NCI-H2227 (cell line): ENCODE measurements around the gene OSBPL3.
"Not testable (repeated sequence)": the region's sequence is repeated elsewhere in the genome, so short reads cannot be mapped to it uniquely, and the experiment has no call there.

Experiments
- DNase-seq: peaks from one replicate; lab custom pipeline; 2025; ENCODE audit not compliant: unreplicated experiment; lab: John Stamatoyannopoulos, UW

Gene OSBPL3

DNA sequence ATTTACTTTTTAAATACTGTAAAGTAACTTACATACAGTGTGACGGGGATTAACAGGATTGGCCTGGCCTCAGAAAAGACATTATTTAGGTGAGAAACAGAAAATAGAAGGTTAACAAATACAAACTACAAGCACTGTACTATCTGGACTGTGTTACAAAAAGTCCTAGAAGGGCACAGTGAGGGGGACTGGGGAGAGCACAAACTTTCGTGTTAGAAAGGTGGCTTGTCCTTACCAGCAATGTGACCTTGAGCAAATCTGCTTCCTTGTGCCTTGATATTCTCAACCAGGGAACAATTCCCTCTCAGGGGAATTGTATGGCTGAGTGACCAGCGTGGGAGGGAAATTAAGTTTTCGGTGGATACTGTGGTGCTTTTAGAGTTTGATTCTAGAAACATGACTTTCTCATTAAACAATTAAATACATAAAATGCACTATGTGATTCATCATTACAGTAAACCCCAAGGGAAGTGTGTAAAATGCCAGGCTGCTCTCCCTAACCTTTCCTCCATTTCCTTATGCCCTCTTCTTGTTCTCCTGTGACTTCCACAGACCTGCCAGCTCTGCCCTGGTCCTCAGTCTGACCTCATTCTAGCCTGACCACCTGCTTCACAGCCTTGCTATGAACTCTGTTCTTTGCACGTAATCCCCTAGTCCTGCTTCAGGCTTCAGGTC is 57.7 kb downstream of the OSBPL3 start:
- no peak for DNase-seq

DNA sequence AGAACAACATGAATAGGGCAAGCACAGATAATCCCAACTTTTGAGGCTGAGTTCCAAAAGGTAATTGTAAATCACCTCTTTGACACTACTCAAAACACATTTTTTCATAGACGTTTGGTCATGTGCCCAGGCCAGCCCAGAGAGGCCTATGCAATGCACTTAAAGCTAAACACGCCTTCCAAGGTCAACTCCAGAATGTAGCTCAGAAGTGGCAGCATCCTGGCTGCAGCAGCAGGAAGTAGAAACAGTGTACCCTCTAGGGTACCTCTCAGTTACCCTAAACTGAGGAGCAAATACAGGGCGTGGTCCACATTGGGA is 58.7 kb downstream of the OSBPL3 start:
- no peak for DNase-seq

DNA sequence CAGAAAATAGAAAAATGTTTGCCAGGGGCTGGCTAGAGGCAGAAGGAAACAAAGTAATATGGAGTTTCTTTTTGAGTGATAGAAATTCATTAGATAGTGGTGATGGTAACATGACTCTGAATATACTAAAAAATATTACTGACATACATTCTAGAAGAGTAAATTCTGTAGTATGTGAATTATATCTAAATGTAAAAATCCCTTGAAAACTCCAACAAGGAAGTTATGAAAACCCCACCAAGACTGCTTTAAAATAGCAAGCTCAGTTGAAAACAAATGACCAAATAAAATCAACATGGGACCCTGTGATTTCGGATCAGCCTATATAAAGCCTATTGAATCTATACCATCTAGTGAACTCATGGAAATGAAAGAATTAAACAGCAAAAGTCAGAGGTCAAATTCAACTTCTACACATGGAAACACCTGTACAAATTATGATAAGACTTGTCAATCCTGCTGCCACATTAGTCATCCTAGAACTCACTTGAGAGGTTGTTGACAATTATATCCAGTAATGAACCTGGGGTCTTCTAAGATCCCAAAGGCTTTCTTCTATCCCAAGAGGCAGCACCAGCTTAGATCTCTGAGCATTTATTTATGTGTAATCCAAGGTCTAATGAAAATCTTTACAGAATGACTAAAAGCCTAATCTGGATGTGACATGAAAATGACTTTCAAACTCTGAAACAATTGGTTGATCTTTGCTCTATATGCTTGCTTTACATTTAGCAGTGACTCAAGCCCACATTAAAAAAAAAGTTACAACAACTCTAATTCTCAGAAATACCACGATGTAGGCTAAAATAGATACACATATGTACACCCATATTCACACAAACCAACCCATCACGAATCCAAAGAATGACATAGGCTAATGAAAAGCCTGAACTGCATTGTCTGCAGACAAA is 59.3 kb downstream of the OSBPL3 start:
- no peak for DNase-seq

DNA sequence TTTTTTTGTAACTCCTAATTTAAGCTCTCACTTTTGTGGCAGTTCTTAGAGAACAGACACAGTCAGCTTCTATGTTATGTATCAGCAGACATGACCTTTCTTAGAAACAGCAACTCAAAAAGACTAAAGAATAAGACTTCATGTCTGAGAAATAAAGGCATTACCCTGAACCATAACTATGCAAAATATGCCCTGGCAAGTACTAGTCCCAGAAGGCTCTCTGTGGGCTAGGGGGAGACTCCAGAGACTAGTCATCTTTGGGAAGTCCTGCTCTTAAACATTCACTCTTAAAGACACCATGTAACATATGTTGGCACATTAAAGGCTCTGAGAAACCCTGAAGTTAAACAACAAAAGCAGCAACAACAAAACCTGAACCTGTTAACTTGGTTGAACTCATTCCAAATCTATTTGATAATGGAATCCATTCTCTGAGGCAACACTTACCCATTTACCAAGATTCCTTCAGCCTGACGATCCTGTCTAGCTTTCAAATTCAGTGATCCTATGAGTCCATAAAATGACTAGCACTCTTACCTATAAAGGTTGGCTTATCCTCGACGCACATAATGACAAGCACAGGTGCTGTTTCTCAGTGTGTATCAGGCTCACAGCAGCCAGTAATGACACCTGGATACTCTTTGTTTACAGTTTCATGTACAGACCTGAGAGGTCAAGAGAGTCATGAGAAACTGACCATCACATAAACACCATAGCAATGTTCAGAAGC is 62.3 kb downstream of the OSBPL3 start:
- no peak for DNase-seq

DNA sequence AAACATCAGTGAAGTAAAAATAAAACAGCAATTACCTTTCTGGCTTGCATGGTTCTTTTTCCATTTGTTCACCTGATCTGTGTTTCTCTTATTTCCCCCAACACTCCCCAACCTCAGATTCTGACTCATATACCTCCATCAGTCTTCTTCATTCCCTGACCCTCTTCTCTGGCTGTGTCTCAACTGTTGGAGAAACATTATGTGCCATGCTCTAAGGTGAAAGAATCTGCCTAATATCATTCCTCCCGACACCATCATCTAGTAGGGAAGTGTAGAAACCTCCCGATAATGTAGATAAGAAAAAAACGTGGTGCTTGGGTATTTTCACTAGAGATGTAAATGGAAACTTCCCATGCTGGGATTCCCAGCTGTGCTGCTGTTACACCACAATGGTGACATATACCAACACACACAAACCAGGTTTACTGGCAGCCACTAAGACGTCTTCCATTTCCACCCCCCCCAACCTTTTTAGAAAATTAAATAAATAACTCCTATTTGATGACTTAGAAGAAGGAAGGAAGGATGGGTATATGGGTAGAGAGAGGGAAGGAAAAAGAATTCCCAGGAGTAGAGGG is 63.4 kb downstream of the OSBPL3 start:
- DNase-seq = no peak

DNA sequence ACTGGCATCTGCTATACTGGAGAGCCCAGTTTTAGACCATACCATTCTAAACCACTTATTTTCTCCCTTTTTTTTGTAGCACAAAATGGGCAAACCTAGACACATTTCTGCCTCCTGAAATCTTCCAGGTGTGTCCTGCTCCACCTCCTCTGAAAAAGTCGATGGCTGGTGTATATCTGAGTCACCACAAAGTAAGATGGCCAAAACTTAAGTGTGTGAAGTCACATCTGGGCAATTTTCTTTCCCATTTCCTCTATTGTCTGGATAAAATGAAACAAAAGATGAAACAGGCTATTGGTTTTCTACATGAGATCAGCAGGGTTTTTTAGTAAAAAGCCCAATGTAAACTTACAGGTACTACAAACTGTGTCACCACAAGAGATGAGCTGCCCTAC is 65.5 kb downstream of the OSBPL3 start:
- DNase-seq = no peak

DNA sequence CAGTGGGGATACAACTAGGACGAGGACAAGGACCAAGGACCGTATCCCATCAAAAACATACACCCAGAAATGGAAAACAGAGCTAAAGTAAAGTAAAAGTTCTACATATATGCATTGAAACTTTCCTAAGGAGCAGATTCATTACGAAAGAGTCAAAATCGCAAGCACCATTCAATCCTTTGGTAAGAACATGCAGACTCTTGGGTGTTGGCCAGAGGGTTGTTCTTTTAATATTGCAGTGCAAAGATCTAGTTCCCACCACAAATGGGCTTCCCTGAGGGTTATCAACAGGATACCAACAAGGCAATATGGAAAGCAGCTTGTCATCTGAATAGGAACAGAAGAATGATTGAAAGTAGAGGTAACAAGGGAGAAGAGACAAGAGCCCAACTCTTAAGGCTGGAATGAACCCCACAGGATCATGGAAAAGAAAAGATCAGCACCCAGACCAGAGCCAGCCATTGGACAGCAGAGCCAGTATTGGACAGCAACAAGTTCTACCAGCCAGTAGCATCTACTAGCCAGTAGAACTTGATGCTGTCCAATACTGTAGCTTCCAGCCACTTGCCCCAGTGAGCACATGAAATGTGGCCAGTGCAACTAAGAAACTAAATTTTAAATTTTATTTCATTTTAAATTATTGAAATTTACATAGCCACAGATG is 66.0 kb downstream of the OSBPL3 start:
- DNase-seq = no peak

DNA sequence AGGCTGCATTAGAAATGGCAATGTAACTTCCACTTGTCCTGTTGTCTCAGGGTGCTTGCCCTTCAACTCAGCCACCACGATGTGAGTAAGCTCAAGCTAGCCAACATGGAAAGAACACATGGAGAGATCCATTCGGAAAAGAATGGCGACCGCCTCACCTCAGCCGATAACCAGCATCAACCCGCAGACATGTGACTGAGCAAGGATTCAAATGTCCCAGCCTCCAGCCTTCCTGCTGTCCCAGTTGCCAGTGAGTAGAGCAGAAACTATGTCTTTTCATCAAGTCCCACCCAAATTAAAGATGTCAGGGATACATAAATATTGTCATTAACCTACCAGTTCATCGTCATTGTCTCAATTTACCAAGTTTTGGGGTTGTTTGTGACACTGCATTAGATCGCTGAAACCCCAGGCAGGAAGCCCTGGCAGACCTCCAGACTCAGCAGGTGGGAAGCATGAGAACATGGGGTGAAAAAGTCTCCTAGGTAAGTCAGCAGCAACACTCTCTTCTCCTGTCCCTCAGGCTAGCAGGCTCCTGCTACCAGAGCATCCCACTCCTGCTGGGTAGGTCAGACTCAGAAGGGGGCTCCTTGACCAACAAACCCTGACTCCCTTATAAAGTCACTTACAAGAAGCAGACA is 67.0 kb downstream of the OSBPL3 start:
- DNase-seq = no peak

DNA sequence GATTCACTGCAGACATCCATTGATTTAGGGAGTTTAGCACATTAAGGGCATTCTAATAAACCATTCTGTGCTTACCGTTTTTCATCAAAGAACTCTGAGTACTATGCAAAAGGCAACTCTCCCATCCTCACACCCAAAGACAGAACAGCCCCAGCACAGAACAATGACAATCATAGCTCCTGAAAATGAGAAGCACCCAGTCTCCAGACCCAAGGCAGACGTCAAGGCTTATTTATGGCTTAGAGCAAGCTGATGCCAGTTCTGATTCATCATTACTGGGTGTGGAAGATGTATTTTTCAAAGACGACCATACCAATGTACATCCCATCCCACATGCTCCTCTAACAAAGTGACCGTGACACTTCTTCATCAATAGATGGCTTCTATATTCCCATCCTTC is 67.6 kb downstream of the OSBPL3 start:
- DNase-seq = no peak

DNA sequence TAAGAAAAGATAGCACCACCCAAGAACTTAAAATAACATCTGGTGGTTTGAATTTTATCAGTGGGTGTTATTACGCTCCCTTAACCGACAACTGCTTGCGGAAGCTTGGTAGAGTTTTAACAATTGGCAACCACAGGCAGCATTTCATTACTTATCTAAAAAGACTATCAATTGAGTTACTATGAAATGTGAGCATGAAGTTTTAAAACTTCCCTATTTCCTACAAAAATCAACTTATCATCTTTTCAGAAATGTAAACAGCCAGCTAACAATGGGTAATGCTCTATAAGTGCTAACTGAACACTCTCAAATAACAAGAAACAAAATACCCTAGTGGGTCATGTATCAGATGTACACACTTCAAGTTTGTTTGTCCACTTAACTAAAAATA is 68.8 kb downstream of the OSBPL3 start:
- no peak for DNase-seq

DNA sequence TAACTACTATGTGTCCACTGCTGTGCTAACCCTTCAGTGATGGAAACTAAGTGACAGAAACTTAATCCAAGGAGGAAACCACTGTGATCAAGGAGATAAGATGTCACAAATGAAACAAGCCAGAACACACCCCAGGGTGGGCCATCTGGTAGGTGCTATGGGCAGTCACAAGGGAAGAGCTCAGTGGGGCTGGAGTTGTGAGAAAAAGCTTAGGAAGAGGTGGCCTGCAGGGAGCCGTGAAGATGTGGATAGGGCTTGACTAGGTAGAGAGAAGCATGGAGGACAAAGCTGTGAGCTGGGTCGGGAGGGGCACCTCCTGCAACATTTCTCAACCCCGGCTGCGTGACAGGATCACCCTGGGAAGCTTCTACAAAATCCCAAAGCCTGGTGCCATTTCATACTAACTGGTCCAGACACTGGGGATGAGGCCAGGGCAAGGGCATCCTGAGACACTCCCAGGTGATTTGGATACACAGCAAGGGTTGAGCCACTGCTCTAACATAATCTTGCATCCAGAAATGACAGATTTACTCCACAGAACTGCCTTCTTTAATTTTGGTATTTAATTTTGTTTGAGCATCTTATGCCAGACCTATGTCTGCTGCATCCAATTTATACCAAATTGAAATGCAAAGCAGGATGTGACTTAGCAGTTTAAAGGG is 69.3 kb downstream of the OSBPL3 start:
- DNase-seq = no peak

DNA sequence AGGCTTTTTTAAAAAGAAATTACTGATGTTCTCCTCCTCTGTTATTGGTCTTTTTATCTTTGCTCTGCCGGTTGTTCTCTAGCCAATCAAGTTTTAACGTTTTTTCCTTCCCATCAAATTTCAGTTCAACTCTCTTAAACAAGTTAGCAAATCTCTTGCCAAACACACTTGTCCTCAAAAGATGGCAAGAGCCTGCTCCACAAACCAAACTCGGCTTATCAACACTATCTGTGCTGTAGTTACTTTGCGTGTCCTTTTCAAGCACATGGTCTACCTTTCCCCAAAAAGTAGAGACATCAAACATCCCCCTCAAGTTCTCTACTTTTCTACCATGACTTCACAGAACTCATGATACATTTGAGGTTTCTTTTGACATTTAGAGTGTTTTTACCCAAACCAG is 71.3 kb downstream of the OSBPL3 start:
- DNase-seq = no peak

DNA sequence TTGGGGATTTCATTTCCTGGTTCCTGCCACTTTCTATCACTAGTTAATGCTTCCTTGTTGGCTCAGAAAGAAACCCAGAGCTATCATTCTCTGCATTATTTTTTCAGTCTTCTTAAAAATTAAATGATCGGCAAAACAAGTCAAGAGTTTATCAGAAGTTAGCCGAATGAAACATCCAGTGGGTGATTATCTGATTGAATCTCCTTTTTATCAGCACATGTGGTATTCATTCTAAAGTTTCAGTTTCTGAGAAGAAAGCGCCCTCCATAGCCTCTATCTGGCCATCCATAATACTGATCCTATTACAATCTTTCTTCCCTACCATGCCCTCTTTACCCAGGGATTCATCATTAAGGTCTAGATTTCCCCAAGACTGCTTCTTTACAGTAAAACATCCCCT is 71.8 kb downstream of the OSBPL3 start:
- no peak for DNase-seq

DNA sequence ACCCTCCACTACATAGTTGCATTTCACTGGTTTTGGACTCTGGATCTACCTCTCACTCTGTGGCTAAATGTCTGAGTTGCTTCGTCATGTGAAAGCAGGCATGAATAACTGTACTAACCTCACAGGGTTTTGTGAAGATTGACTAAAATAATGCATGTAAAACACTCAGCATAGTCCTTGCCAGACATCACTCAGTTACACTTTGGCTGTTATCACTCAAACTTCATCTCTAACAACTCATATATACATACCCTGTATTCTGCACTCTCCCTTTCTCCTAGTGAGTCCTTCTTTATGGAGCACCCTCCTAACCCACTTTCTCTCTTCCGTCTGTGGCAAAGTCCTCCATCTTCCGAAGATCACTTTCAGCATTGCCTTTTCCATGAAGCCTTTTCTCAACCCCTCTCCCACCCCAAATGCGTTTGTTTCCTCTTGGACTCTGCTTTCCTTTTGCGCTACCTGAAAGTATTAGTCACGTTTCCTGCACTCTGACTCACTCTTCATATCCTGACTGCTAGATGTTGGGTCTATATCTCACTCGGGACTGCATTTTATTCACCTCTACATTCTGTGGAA is 72.6 kb downstream of the OSBPL3 start:
- no peak for DNase-seq

DNA sequence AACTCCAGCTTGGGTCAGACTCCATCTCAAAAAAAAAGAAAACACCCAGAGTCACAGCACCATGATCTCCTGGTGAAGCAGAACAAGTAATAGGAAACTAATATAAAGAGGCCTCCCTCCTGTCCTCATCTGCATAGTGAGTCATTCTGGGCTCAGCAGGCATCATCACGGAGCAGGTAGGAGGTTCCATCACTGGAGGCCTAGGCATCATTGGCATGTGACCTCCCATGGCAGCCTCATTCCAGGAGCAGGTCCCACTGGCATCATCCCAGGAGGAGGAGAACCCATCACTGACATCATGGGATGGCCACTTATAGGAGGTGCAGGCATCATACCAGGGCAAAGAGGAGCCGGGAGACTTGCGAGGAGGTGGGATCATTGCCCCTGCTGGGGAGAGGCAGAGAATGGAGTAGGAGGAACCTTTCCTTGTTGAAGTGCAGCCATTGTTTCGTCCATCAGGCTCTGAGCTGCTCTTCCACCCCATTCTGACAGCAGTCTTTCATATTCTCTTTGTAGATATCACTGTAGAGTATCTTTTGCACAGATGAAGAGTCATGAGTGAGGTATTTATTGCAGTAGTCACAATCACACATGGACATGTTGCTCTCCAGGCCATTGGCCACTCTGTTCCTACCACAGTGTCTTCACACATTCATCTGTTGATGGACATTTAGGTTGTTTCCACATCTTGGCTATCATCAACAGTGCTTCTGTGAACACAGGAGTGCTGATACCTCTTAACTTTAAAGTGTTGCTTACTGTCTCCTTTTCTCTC is 73.8 kb downstream of the OSBPL3 start:
- DNase-seq = no peak

DNA sequence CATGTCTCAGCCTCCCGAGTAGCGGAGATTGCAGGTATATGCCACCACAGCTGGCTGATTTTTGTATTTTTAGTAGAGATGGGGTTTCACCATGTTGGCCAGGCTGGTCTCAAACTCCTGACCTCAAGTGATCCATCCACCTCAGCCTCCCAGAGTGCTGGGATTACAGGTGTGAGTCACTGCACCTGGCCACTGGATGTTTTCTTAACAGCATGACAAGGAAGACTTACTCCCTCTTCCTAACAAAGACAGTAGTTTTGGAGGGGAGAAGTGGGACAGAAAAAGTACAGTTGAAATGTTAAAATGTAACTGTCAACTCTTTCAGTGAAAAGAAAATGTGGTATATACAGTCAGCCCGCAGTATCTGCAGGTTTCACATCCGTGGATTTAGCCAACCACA is 76.0 kb downstream of the OSBPL3 start:
- DNase-seq = not testable (repeated sequence)

DNA sequence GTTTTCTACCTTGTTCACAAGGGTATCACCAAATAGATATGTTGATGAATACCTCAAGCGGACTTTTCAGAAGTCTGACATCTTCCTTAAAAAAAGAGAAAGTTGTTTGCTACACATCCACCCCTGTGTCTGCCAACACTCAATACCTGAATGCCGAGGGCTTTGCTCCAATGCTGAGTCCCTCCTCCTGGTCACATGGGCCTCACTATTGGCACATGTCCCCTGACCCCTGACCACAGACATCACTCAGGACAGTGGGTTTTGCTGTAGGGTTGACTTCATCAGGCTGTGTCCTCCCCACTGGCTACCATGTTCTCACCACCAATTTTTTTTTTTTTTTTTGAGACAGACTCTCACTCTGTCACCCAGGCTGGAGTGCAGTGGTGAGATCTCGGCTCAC is 76.4 kb downstream of the OSBPL3 start:
- no peak for DNase-seq

DNA sequence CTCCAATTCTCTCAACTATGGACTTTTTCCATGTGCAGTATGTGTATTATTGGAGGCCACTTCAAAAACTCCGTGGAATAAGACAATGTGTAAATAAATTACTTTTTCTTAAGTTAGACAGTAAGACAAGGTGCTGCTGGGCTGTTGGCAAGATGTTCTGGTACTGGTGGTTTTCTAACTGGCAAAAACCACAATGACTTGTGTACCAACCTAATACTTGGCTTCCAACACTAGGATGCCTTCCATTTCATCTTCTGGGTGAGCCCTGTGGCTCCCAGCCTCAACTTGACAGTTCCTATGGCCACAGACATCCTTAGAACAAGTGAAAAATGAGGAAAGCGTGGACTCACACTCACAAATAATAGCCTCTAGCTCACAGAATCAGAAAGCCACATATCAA is 77.0 kb downstream of the OSBPL3 start:
- no peak for DNase-seq

DNA sequence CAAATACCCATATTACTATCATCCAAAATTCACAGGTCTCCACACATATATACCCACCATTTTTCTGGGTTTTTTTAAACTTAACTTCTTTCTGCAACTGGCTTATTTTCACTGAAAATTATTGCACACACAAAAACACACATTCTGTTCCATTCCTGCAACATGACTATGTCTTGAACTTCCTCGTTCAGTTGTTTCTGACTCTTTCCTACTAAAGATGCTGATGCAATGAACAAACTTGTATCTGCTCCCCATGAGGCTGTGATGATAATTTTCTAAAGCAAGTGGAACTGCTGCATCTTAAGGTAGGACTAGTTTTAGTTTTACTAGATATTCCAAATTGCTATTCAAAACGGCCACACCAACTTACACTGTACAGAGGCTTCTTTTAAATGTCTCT is 77.7 kb downstream of the OSBPL3 start:
- DNase-seq = no peak
